HepG2 (cell line): ENCODE results near the gene SMIM30. TPM values are rescaled to one million over a fixed set of nuclear protein-coding genes. Genes with fewer than 3 reads are reported as not detected.

Source experiments
- FOXM1 ChIP-seq: sonication (generic); formaldehyde crosslinking; IDR thresholded peaks from 2 replicates; pipeline ENCODE4 v1.5.0; 2020; ENCODE audit warnings: missing genetic modification reagents
- HNF4A ChIP-seq: sonication (generic); formaldehyde crosslinking; IDR thresholded peaks from 2 replicates; pipeline ENCODE4 v1.4.0; 2020; ENCODE audit warnings: missing genetic modification reagents
- HNRNPUL1 ChIP-seq: fragments of 200-400 bp; formaldehyde crosslinking; IDR thresholded peaks from 2 replicates; pipeline ENCODE4 v1.6.1; 2017; ENCODE audit warnings: low read depth, mild to moderate bottlenecking, low read length, moderate library complexity
- MTF1 ChIP-seq: sonication (generic); formaldehyde crosslinking; IDR thresholded peaks from 2 replicates; pipeline ENCODE4 v1.5.0; 2020; ENCODE audit warnings: missing genetic modification reagents
- NFE2L2 ChIP-seq: fragments of 150-350 bp; IDR thresholded peaks from 2 replicates; pipeline ENCODE4 v1.6.1; 2014; ENCODE audit warnings: low read length
- NFIB ChIP-seq: sonication (generic); formaldehyde crosslinking; IDR thresholded peaks from 2 replicates; pipeline ENCODE4 v1.9.0; 2021; ENCODE audit warnings: missing genetic modification reagents, mild to moderate bottlenecking, borderline replicate concordance
- PAX8 ChIP-seq: sonication (generic); formaldehyde crosslinking; IDR thresholded peaks from 2 replicates; pipeline ENCODE4 v1.8.0; 2022; ENCODE audit warnings: mild to moderate bottlenecking, missing genetic modification reagents, borderline replicate concordance
- POGZ ChIP-seq: sonication (generic); formaldehyde crosslinking; IDR thresholded peaks from 2 replicates; pipeline ENCODE4 v1.4.0; 2020; ENCODE audit warnings: mild to moderate bottlenecking, missing genetic modification reagents
- ZBTB21 ChIP-seq: sonication (generic); formaldehyde crosslinking; IDR thresholded peaks from 2 replicates; pipeline ENCODE4 v1.4.0; 2020; ENCODE audit warnings: missing genetic modification reagents
- ZMYM2 ChIP-seq: sonication (generic); formaldehyde crosslinking; IDR thresholded peaks from 2 replicates; pipeline ENCODE4 v1.8.0; 2022; ENCODE audit warnings: mild to moderate bottlenecking, missing genetic modification reagents
- ZNF446 ChIP-seq: sonication (generic); formaldehyde crosslinking; IDR thresholded peaks from 2 replicates; pipeline ENCODE4 v1.5.0; 2020; ENCODE audit warnings: mild to moderate bottlenecking, missing genetic modification reagents
- ZNF768 ChIP-seq: sonication (generic); formaldehyde crosslinking; IDR thresholded peaks from 2 replicates; pipeline ENCODE4 v1.4.0; 2020; ENCODE audit warnings: missing genetic modification reagents
- ZNF781 ChIP-seq: sonication (generic); formaldehyde crosslinking; IDR thresholded peaks from 2 replicates; pipeline ENCODE4 v1.5.1; 2020; ENCODE audit warnings: borderline replicate concordance, mild to moderate bottlenecking, missing genetic modification reagents; ENCODE audit errors: not compliant biosample characterization
- ZNF790 ChIP-seq: sonication (generic); formaldehyde crosslinking; IDR thresholded peaks from 2 replicates; pipeline ENCODE4 v1.8.0; 2022; ENCODE audit warnings: missing genetic modification reagents, mild to moderate bottlenecking, borderline replicate concordance
- ZSCAN22 ChIP-seq: sonication (generic); formaldehyde crosslinking; IDR thresholded peaks from 2 replicates; pipeline ENCODE4 v1.4.0; 2020; ENCODE audit warnings: mild to moderate bottlenecking, missing genetic modification reagents
- polyA plus RNA-seq, 8 experiments: library from polyadenylated mRNA; depleted of rRNA in 3 of 8; stranded (reverse) in 7 of 8; unstranded in 1 of 8; fragments of >200 nt; fragmentation: Illumina TruSeq in 4 of 8; extraction: Trizol in 4 of 8; gene quantifications; 2 replicates each; pipeline versions ENCODE4 v1.2.1 to v1.2.3, GENCODE V29; 2011 to 2016; ENCODE audit warnings: low read depth in 4 of 8, missing spikeins in 1 of 8, mixed read lengths in 1 of 8; ENCODE audit not compliant: insufficient read depth in 1 of 8
- total RNA-seq, 5 experiments: library from RNA; depleted of rRNA; stranded (reverse); fragments of >200 nt; fragmentation: Illumina TruSeq; extraction: Trizol; gene quantifications; 2 replicates each; pipeline ENCODE4 v1.2.3, GENCODE V29; 2016; ENCODE audit warnings: low read depth in 1 of 5
- TF ChIP-seq, protein P1 (sequence below): sonication (generic); formaldehyde crosslinking; IDR thresholded peaks from 2 replicates; pipeline ENCODE4 v1.4.0; 2020; ENCODE audit warnings: mild to moderate bottlenecking, missing genetic modification reagents
- TF ChIP-seq, protein P2 (sequence below): sonication (generic); formaldehyde crosslinking; IDR thresholded peaks from 2 replicates; pipeline ENCODE4 v1.4.0; 2020; ENCODE audit warnings: missing genetic modification reagents, mild to moderate bottlenecking, borderline replicate concordance
- TF ChIP-seq, protein P3 (sequence below): sonication (generic); formaldehyde crosslinking; IDR thresholded peaks from 2 replicates; pipeline ENCODE4 v1.4.0; 2020; ENCODE audit warnings: mild to moderate bottlenecking, missing genetic modification reagents
- TF ChIP-seq, protein P4 (sequence below): sonication (generic); formaldehyde crosslinking; conservative IDR thresholded peaks from 2 replicates; pipeline ENCODE4 v1.8.0; 2022; ENCODE audit warnings: mild to moderate bottlenecking, moderate library complexity, missing genetic modification reagents

SMIM30 gene
- total and polyA plus RNA-seq, 2 of the 13 experiments (the other 11 are each of a cell fraction or from before 2014, with no cell fraction given): 23.5 to 25.2 TPM

DNA sequence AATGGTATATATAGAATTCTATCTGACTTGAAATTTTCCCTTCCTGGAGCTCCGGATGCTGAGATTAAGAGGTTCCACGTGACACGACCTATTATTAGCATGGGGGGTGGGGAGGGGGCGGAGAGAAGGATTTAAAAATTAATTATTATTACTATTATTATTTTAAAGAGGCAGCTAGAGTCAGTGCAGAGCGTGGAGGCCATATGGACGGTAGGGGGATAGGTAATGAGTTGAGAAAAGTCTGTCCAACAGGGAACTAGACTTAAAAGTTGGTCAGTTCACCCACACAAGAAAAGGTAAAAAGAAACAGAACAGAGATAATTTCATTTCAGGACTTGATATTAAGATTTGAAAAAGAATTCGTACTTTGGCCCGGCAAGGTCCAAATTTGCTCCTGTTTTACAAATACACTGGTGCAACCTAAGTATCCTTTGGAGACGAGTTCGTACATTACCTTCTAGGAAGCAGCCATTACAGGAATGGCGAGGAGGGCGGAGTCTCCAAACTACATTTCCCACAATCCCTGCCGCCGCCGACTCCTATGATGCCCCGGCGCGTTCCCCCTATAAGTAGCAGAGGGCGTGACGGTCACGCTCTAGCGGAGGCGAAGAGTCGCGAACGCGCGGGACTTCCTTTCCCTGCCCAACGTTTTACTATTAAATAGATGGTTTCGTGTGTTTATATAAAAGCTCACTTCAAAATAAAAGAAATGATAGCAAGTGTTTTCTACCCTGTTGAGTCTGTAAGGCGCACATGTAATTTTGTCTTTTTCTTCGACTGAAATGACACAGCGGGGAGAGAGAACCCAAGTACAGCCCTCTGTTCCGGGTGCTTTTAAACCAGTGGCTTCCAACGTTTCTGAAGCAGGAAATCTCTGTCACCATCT lies at the start of gene SMIM30 (continued):
- TF ChIP-seq ZNF781 (CRISPR knock-in tag): no peak
- TF ChIP-seq NFIB: no peak
- TF ChIP-seq, protein P1, sequence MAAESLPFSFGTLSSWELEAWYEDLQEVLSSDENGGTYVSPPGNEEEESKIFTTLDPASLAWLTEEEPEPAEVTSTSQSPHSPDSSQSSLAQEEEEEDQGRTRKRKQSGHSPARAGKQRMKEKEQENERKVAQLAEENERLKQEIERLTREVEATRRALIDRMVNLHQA (CRISPR knock-in tag): no peak
- no peak for TF ChIP-seq MTF1 (CRISPR knock-in tag)
- no peak for TF ChIP-seq ZBTB21 (CRISPR knock-in tag)
- no peak for TF ChIP-seq ZNF768 (CRISPR knock-in tag)
- TF ChIP-seq FOXM1: no peak
- TF ChIP-seq, protein P2, sequence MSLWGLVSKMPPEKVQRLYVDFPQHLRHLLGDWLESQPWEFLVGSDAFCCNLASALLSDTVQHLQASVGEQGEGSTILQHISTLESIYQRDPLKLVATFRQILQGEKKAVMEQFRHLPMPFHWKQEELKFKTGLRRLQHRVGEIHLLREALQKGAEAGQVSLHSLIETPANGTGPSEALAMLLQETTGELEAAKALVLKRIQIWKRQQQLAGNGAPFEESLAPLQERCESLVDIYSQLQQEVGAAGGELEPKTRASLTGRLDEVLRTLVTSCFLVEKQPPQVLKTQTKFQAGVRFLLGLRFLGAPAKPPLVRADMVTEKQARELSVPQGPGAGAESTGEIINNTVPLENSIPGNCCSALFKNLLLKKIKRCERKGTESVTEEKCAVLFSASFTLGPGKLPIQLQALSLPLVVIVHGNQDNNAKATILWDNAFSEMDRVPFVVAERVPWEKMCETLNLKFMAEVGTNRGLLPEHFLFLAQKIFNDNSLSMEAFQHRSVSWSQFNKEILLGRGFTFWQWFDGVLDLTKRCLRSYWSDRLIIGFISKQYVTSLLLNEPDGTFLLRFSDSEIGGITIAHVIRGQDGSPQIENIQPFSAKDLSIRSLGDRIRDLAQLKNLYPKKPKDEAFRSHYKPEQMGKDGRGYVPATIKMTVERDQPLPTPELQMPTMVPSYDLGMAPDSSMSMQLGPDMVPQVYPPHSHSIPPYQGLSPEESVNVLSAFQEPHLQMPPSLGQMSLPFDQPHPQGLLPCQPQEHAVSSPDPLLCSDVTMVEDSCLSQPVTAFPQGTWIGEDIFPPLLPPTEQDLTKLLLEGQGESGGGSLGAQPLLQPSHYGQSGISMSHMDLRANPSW (CRISPR knock-in tag): no peak
- no peak for TF ChIP-seq ZNF446 (CRISPR knock-in tag)
- TF ChIP-seq HNF4A (CRISPR knock-in tag): no peak
- TF ChIP-seq POGZ (CRISPR knock-in tag): peak; percentile 76
- TF ChIP-seq ZMYM2 (CRISPR knock-in tag): no peak
- TF ChIP-seq ZNF790 (CRISPR knock-in tag): no peak
- no peak for TF ChIP-seq HNRNPUL1
- no peak for TF ChIP-seq ZSCAN22 (CRISPR knock-in tag)
- no peak for TF ChIP-seq NFE2L2
- TF ChIP-seq, protein P3, sequence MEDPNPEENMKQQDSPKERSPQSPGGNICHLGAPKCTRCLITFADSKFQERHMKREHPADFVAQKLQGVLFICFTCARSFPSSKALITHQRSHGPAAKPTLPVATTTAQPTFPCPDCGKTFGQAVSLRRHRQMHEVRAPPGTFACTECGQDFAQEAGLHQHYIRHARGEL (CRISPR knock-in tag): no peak
- TF ChIP-seq, protein P4, sequence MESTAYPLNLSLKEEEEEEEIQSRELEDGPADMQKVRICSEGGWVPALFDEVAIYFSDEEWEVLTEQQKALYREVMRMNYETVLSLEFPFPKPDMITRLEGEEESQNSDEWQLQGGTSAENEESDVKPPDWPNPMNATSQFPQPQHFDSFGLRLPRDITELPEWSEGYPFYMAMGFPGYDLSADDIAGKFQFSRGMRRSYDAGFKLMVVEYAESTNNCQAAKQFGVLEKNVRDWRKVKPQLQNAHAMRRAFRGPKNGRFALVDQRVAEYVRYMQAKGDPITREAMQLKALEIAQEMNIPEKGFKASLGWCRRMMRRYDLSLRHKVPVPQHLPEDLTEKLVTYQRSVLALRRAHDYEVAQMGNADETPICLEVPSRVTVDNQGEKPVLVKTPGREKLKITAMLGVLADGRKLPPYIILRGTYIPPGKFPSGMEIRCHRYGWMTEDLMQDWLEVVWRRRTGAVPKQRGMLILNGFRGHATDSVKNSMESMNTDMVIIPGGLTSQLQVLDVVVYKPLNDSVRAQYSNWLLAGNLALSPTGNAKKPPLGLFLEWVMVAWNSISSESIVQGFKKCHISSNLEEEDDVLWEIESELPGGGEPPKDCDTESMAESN: peak; percentile 64; the same call in 1 of the 2 replicates
- TF ChIP-seq PAX8: no peak
